IPS-18c (cell line): ENCODE results near the gene DTX3L.
A peak's percentile ranks its signal among the peaks of the same experiment; 100 is the strongest.
"Not testable (repeated sequence)": the region's sequence is repeated elsewhere in the genome, so short reads cannot be mapped to it uniquely, and the experiment has no call there.

Experiments used
- H3K4me3 ChIP-seq: 2 replicates; pipeline ENCODE4 v1.7.0; 2013; ENCODE audit warnings: low read depth, mild to moderate bottlenecking, low read length, moderate library complexity; ENCODE audit not compliant: insufficient read depth
- H3K9me3 ChIP-seq: one replicate; pipeline ENCODE4 v1.6.1; 2013; ENCODE audit warnings: mild to moderate bottlenecking, low read length, moderate library complexity; ENCODE audit not compliant: control insufficient read depth, insufficient read depth

DTX3L gene

DNA sequence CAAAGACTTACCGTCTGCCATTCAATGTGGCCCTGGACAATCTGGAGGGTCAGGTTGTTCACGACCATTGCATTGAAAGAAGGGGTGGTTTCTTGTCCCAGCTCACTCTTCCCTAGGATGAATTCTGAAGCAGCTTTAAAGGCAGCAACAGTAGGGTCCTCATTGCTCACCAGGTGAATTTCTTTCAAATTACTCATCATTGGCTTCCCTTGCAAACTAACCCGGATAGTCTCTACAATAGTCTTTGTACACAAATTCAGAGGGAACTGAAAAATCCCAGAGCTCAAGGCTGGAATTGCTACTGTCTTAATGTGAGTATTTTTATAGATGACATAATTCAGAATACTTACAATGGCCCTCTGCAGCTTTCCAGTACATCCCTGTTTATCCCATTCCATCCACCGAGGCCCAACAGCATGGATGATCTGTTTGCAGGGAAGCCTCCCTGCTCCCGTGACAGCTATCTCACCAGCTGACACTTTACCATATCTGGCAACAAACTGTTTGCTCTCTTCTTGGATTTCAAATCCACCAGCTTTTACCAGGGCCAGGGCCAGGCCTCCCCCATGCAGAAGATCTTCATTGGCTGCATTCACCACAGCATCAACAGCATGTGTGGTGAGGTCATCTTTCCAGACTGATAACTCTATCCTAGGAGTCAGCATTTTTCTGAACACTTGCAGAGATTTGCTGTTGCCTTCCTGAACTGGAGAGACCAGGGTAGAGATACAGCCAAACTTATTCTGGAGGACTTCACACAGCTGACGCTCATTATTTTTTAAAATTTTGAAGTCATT, 8.7 kb upstream of the DTX3L start:
- Histone ChIP-seq H3K4me3 (no peak overlapping the region), H3K9me3 (no peaks in the 10 kb centered on the region)

DNA sequence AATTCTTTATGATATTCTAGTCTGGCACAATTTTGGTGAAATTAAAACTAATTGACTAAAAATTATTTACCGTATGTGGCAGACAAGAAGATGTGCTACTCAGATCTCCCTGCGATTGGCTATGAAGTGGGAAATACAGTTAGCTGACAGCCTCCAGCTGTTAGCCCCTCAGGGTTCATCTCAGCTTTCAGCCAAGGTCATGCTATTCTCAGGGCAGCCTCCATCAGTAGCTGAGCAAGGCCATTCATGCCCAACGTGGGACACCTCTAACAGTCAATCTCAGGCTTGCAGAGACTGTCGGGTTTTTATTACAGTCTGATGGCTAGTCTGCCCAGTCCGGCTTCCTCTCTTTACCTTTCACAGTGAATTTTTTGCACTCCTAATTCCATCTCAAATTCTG, 6.8 kb upstream of the DTX3L start:
- H3K9me3 ChIP-seq = no peaks in the 10 kb centered on the region
- no peak overlapping the region for H3K4me3 ChIP-seq

DNA sequence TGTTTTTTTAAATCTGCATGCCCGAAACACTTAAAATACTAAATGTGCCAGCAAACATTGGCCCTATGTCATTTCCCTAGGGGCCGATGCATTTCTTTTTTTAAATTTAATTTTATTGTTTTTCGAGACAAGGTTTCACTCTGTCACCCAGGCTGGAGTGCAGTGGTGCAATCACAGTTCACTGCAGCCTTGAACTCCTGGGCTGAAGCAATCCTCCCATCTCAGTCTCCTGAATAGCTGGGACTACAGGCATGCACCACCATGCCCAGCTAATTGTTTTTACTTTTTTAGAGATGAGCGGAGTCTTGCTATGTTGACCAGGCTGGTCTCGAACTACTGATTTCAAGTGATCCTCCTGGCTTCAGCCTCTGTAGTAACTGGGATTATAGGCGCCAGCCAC, 5.5 kb upstream of the DTX3L start:
- H3K4me3 ChIP-seq = no peak overlapping the region
- no peaks in the 10 kb centered on the region for H3K9me3 ChIP-seq

DNA sequence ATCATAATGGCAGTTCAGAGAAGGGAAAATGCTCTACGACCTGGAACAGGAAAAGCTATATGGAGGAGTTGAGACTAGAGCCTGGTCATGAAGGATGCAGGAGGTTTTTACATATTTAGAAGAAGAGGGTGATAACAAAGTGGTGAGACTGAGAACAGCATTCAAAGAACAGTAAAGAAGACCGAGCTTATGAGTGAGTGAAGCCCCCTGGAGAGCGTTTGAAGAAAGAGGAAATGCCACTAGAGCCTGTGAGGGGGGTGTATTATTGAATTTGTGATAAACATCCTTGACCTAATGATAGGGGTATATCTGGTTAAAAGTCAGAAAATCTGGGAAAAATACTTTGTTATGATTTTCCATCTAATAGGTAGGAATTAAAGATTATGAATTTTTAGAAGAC, 4.2 kb upstream of the DTX3L start:
- H3K9me3 ChIP-seq = no peaks in the 10 kb centered on the region
- no peak overlapping the region for H3K4me3 ChIP-seq

DNA sequence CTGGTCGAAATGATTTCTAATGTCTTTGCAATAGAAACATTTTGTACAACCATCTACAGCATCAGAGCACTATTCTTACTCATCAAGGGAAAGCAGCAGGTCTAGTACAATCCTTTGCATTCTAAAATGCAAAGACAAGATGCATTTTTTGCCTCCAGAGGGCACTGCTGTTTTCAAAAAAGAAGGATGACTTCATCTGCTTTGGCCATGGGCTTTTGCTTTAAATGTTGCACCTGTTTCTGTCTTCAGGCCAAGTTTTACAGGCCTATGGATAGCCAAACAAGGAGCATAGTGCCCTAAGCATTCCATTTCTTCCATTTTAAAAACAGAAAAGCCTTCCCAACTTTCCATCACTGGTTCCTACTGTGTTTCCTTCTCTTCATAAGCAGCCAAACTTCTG, 3.5 kb upstream of the DTX3L start:
- H3K9me3 ChIP-seq = no peaks in the 10 kb centered on the region
- H3K4me3 ChIP-seq = no peak overlapping the region

DNA sequence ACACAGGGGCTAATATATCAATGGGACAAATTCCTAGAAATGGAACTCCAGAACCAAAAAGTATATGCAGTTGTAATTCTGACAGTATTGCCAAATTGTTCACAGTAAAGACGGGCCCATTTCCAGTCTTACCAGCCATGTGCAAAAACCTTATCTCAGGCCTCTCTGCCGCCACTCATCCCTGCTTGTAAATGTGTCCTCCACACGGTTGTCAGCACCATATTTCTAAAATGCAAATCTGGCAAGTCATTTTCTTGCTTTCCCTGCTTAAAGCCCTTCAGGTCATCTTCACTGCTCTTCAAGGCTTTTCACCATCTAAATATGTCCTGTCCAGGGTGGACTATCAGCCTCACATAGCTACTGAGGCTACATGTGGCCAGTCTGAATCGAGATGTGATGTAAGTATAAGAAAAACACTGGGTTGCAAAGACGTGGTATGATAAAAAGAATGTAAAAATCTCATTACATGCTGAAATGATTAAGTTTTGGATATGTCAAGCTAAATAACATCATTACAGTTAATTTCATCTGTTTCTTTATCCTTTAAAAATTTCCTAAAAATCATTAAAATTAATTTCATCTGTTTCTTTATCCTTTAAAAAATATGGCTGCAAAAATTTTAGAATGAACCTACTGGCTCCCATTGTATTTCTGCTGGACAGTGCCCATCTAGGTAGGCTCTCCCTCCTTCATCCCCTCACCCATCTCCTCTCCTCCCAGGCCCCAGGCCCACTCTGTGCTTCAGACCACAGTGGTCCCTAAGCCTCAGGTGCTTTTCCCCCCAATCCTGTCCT, 1.0 kb upstream of the DTX3L start:
- Histone ChIP-seq H3K9me3 (no peaks in the 10 kb centered on the region), H3K4me3 (peak overlapping the region; percentile 76; the same call in 1 of the 2 replicates)

DNA sequence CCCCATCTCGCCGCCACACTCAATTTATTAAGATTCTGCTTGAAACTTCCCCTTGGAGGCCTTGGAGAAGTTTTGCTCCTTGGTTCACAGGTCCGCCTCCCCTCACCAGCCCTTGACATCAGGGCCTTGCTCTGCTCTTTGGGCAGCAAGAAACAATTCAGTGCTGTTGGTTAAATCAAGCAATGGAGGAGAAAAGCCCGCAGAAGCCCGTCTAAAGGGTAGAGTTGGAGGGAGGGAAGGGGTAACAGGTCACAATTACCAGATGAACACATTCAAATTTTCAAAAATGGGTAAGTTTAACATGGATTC, 467 bp upstream of the DTX3L start:
- peak overlapping the region; percentile 76; the same call in 1 of the 2 replicates for H3K4me3 ChIP-seq
- no peaks in the 10 kb centered on the region for H3K9me3 ChIP-seq

DNA sequence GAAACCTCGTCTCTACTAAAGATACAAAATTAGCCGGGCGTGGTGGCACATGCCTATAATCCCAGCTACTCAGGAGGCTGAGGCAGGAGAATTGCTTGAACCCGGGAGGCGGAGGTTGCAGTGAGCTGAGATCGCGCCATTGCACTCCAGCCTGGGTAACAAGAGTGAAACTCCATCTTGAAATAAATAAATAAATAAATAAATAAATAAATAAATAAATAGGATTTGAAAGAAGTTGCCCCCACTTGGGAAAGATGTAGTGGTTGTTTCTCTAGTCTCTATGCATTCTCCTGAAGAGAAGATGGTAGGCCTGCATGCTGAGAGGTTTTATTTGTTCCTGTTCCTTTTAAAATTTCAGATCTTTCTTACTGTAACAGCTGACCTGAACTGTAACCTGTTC, 4.0 kb downstream of the DTX3L start:
- not testable (repeated sequence) for H3K9me3 ChIP-seq, H3K4me3 ChIP-seq

DNA sequence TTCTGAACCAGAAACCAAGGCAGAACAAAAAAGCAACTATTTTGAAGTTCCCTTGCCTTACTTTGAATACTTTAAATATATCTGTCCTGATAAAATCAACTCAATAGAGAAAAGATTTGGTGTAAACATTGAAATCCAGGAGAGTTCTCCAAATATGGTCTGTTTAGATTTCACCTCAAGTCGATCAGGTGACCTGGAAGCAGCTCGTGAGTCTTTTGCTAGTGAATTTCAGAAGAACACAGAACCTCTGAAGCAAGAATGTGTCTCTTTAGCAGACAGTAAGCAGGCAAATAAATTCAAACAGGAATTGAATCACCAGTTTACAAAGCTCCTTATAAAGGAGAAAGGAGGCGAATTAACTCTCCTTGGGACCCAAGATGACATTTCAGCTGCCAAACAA, 4.6 kb downstream of the DTX3L start:
- no peak overlapping the region for H3K4me3 ChIP-seq
- no peaks in the 10 kb centered on the region for H3K9me3 ChIP-seq

DNA sequence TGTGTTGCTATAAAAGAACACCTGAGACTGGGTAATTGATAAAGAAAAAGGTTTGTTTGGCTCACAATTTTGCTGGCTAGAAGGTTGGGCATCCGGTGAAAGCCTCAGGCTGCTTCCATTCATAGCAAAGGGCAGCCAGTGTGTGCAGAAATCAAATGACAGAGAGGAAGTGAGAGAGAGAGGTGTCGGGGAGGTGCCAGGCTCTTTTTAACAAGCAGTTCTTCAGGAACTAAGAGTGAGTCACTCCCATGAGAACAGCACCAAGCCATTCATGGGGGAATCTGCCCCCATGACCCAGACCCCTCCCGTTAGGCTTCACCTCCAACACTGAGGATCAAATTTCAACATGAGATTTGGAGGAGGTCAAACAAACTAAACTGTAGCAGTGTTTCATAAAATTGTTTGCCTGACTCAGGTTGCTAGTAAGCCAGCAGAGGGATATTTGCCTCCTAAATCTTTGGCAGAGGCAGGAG, 8.8 kb downstream of the DTX3L start:
- Histone ChIP-seq H3K4me3 (no peak overlapping the region), H3K9me3 (no peaks in the 10 kb centered on the region)

DNA sequence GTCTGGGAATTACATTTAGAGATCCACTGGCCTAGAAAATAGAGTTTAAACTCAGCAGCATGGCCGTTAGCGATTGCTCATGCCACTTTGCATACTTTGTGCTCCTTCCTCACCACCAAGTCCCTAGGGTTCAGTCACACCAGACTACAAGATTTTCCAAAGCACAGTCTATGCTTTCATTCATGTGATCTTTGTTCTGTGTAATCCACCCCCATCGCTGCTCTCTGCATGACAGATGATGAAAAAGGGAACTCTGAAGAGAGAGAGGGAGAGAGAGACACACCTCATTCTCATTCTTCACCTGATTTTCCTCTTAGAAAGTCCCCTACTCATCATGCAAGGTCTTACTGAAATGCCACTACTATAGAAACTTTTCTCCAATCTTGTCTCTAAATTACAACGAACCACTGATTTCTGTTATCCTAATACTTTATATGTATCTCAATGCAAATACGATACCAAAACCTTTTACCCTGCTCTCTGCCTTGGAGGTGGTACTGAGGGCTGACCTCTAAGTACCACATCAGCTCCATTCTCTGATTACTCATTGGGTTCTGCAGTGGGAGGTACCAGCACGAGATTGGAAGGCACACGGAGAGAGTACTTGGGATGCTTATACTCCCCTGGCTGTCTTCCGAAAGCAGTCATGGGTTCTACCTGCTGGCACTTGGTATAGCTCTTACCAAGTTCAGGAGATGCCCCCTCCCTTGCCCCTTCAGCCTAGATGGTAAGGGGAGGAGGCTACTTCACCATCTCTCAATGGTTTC, 12.2 kb downstream of the DTX3L start:
- no peak overlapping the region for H3K4me3 ChIP-seq
- no peaks in the 10 kb centered on the region for H3K9me3 ChIP-seq

DNA sequence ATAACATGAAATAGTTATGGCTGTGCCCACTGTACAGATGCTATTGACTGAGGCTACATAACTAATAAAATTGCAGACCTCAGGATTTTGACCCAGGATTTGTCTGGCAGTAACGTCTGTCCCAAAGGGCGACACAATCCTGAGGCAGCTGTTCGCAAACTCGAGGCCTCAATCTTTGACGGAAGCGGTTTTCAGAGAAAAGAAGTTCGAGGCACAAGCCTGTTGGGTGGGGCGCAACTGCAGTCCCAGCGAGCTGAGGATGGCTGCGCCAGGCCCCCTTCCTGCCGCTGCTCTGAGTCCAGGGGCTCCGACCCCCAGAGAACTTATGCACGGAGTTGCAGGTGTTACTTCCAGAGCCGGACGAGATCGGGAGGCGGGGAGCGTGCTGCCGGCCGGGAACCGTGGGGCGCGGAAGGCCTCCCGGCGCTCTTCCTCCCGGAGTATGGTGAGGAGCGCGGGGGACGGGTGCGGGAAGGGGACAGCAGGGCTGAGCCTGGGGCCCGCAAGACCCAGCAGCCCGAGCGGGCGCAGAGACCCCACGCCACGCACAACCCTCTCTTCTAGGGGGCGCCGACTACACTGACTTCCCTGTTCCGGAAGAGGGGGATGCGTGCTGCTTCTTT, 13.4 kb downstream of the DTX3L start, which contains the start of gene PARP15:
PARP15 (plus strand) TSS at position 242 of the 623 bp plus-strand sequence; CDS start at position 260, 18 bp downstream.
- Histone ChIP-seq H3K9me3 (no peaks in the 10 kb centered on the region), H3K4me3 (peak within 1 kb of the TSS; percentile 55)

DNA sequence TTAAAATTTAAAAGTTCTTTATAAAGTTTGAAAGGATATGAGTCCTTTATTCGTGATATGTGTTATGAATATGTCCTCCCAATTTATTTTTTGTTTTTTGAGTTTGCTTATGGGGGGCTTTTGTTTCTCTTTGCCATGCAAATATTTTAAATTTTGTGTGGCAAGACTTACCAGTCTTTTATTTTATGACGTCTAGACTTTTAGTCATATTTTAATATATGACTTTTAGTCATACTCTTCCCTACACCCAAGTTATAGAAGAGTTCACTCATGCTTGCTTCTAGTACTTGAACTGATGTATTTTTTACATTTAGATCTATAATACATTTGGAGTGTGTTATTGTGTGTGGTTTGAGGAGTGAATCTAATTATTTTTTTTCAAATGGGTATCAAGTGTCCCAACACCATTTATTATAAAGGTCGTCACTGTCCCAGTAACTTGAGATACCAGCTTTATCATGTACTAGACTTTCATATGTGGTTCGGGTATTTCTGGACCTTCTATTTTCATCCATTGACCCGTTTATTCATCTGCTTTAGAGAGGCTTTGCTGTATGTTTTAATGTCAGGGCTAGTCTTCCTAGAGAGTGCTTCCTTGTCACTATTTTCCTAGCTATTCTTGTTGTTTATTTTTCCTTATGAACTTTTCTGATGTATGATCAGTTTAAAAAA, 14.1 kb downstream of the DTX3L start:
- Histone ChIP-seq H3K9me3 (no peaks in the 10 kb centered on the region), H3K4me3 (peak overlapping the region; percentile 55; the same call in 1 of the 2 replicates)

DNA sequence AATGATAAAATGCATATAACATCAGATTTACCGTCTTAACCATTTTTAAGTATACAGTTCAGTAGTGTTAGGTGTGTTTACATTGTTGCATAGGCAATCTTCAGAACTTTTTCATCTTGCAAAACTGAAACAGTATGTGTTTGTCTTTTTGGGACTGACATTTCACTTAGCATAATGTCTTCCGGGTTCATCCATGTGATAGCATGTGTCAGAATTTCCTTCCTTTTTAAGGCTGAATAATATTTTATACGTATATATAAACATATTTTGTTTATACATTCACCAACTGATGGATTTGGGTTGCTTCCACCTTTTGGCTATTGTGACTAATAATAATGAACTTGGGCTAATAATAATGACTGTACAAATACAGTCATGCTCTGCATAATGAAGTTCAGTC, 16.3 kb downstream of the DTX3L start:
- Histone ChIP-seq H3K9me3 (no peaks in the 10 kb centered on the region), H3K4me3 (no peak overlapping the region)

DNA sequence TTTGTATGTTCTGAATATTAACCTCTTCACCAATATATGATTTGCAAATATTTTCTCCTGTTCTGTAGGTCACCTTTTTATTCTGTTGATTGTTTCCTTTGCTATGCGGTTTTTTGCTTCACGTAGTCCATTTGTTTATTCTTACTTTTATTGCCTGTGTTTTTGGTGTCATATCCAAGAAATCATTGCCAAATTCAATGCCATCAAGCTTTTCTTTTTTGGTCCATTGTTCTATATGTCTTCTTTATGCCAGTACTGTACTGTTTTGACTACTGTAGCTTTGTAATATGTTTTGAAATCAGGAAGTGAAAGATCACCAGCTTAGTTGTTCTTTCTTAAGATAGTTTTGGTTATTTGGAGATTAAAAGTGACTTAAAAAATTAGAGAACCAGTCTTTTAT, 17.5 kb downstream of the DTX3L start:
- Histone ChIP-seq H3K4me3 (no peak overlapping the region), H3K9me3 (no peaks in the 10 kb centered on the region)

DNA sequence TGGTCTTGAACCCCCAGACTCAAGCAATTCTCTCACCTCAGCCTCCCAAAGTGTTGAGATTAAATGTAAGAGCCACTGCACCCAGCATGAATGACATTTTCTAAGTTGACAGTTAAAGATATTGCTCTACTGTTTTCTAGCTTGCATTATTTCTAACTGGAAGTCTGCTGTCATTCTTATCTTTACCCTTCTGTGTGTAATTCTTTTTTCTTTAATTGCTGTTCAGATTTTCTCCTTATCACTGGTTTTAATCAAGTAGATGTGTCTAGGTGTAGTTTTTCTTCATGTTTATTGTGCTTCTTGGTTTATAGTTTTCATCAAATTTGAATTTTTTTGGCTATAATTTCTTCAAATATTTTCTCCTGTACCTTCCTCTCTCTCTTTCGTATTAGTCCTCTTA, 18.3 kb downstream of the DTX3L start:
- no peaks in the 10 kb centered on the region for H3K9me3 ChIP-seq
- no peak overlapping the region for H3K4me3 ChIP-seq

DNA sequence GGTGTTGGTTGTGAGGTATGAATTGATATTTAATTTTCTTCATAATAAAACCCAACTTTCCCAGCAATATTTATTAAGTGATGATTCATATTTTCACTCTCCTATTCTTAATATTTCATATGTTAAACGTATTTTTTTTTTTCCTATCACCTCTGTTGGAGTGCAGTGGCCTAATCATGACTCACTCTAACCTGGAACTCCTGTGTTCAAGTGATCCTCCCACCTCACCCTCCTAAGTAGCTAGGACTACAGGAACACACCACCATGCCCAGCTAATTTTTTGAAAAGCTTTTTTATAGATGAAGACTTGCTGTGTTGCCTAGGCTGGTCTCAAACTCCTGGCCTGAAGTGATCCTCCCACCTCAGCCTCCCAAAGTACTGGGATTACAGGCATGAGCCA, 22.0 kb downstream of the DTX3L start:
- H3K9me3 ChIP-seq = no peaks in the 10 kb centered on the region
- H3K4me3 ChIP-seq = no peak overlapping the region
